ENCODE results near the gene GPA33. TPM values are rescaled to one million over a fixed set of nuclear protein-coding genes. Genes with fewer than 3 reads are reported as not detected.

GPA33 gene
- polyA plus RNA-seq, 2 of the 4 experiments (the other 2 are of a cell fraction): not detected

GRCh38 chr1:167093846-167094516 is 3.8 kb upstream of the GPA33 start, which contains the start of gene STYXL2:
TSS of gene STYXL2 (plus strand) at chr1:167094075. CDS start at chr1:167094850, 775 bp downstream.
- WGBS (ENCODE audit: missing lambda C conversion rate): 65% methylated on average over 8 of the region's 8 CpGs
- no peak within 1 kb of the TSS for H3K27ac ChIP-seq
- DNase-seq (ENCODE audit: low read depth in 1 of 2, low spot score in 1 of 2) (no peak), ATAC-seq (no peak), FAIRE-seq (no peak)
- H3K9me3 ChIP-seq: no peaks in the 10 kb centered on the region
- TF ChIP-seq EHF (CRISPR knock-in tag; IDR thresholded peaks at IDR 0.05): no peak
- TF ChIP-seq RCOR1 (IDR thresholded peaks at IDR 0.05; ENCODE audit: low read depth, low read length): no peak
- no peak for TF ChIP-seq TFCP2L1 (CRISPR knock-in tag; IDR thresholded peaks at IDR 0.05)
- CTCF ChIA-PET: interaction anchor here (1.1 to 2.6 kb wide), 4 partner anchors 10 to 34 kb away, joined by 3 to 9 read pairs (median 4); no protein-coding TSS in a partner anchor
- H3K4me1 ChIP-seq: no peaks in the 10 kb centered on the region
- H3K4me3 ChIP-seq: no peak within 1 kb of the TSS
- POLR2A ChIA-PET: no interaction called here
- no peak within 1 kb of the TSS for H3K4me2 ChIP-seq

GRCh38 chr1:167092653-167093052 is 2.5 kb upstream of the GPA33 start:
- Histone ChIP-seq H3K4me1 (no peaks in the 10 kb centered on the region), H3K27ac (no peak overlapping the region), H3K9me3 (no peaks in the 10 kb centered on the region), H3K4me2 (no peak overlapping the region), H3K4me3 (no peak overlapping the region)
- ChIA-PET CTCF (interaction anchor here (1.2 to 2.6 kb wide), 6 partner anchors 11 to 33 kb away, joined by 3 to 9 read pairs (median 4); no protein-coding TSS in a partner anchor), POLR2A (no interaction called here)
- DNase-seq (ENCODE audit: low read depth in 1 of 2, low spot score in 1 of 2): no peak
- whole genome bisulfite sequencing (ENCODE audit: missing lambda C conversion rate): 64% methylated on average over 1 of the region's 1 CpG
- no peak for ATAC-seq
- no peak for FAIRE-seq
- no peak for TF ChIP-seq REST (IDR thresholded peaks at IDR 0.05)
- TF ChIP-seq RNF2 (IDR thresholded peaks at IDR 0.05; ENCODE audit: borderline replicate concordance, low read depth): no peak
- TF ChIP-seq, protein P1, sequence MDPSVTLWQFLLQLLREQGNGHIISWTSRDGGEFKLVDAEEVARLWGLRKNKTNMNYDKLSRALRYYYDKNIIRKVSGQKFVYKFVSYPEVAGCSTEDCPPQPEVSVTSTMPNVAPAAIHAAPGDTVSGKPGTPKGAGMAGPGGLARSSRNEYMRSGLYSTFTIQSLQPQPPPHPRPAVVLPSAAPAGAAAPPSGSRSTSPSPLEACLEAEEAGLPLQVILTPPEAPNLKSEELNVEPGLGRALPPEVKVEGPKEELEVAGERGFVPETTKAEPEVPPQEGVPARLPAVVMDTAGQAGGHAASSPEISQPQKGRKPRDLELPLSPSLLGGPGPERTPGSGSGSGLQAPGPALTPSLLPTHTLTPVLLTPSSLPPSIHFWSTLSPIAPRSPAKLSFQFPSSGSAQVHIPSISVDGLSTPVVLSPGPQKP (IDR thresholded peaks at IDR 0.05; ENCODE audit: low read depth, low read length): no peak
- no peak for TF ChIP-seq USF2 (IDR thresholded peaks at IDR 0.05)
- TF ChIP-seq, protein P2, sequence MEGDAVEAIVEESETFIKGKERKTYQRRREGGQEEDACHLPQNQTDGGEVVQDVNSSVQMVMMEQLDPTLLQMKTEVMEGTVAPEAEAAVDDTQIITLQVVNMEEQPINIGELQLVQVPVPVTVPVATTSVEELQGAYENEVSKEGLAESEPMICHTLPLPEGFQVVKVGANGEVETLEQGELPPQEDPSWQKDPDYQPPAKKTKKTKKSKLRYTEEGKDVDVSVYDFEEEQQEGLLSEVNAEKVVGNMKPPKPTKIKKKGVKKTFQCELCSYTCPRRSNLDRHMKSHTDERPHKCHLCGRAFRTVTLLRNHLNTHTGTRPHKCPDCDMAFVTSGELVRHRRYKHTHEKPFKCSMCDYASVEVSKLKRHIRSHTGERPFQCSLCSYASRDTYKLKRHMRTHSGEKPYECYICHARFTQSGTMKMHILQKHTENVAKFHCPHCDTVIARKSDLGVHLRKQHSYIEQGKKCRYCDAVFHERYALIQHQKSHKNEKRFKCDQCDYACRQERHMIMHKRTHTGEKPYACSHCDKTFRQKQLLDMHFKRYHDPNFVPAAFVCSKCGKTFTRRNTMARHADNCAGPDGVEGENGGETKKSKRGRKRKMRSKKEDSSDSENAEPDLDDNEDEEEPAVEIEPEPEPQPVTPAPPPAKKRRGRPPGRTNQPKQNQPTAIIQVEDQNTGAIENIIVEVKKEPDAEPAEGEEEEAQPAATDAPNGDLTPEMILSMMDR (IDR thresholded peaks at IDR 0.05): no peak
- no peak for TF ChIP-seq HOXB5 (CRISPR knock-in tag; IDR thresholded peaks at IDR 0.05)
- TF ChIP-seq ZNF302 (CRISPR knock-in tag; IDR thresholded peaks at IDR 0.05): no peak
- no peak for TF ChIP-seq HEYL (CRISPR knock-in tag; IDR thresholded peaks at IDR 0.05)
- no peak for TF ChIP-seq TP53 (CRISPR knock-in tag; IDR thresholded peaks at IDR 0.05)
- TF ChIP-seq ZSCAN20 (CRISPR knock-in tag; IDR thresholded peaks at IDR 0.05): no peak

DNA sequence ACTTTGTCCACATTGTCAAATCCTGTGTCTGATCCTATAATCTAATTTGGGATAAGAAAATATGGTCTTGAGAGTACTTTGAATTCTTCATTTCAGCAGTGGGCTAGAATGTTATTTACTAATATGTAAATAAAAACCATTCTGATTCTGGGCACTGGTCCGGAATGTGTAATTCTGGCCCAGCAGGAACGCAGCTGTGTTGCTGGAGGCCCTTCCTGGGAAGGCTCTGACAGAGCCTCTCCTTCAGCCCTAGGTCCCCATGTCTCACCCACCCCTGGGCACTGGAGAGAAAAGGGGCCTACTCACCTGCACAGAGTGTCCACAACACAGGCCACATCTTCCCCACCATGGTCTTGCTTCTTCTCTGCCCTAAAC is 251 bp downstream of the GPA33 start:
- Histone ChIP-seq H3K4me3 (no peak overlapping the region), H3K4me1 (no peaks in the 10 kb centered on the region), H3K4me2 (no peak overlapping the region), H3K27ac (no peak overlapping the region), H3K9me3 (no peaks in the 10 kb centered on the region)
- ChIA-PET CTCF (interaction anchor here (1.2 to 2.0 kb wide), 2 partner anchors 22 to 23 kb away, joined by 3 to 4 read pairs; no protein-coding TSS in a partner anchor), POLR2A (no interaction called here)
- 47% methylated on average over 2 of the region's 2 CpGs for WGBS (ENCODE audit: missing lambda C conversion rate)
- FAIRE-seq (no peak), ATAC-seq (no peak), DNase-seq (ENCODE audit: low read depth in 1 of 2, low spot score in 1 of 2) (no peak)
- TF ChIP-seq KDM5A (IDR thresholded peaks at IDR 0.05) (no peak), EHMT2 (IDR thresholded peaks at IDR 0.05; ENCODE audit: low read depth) (no peak), MAZ (IDR thresholded peaks at IDR 0.05; ENCODE audit: borderline replicate concordance, low read depth, low read length) (no peak), REST (IDR thresholded peaks at IDR 0.05) (no peak), TFCP2L1 (CRISPR knock-in tag; IDR thresholded peaks at IDR 0.05) (no peak), CHD2 (IDR thresholded peaks at IDR 0.05; ENCODE audit: low read length, partially characterized antibody) (no peak), MYC (IDR thresholded peaks at IDR 0.05; ENCODE audit: borderline replicate concordance, low read length) (no peak), HOXA7 (CRISPR knock-in tag; IDR thresholded peaks at IDR 0.05) (no peak), RNF2 (IDR thresholded peaks at IDR 0.05; ENCODE audit: borderline replicate concordance, low read depth) (no peak)
- TF ChIP-seq, protein P3, sequence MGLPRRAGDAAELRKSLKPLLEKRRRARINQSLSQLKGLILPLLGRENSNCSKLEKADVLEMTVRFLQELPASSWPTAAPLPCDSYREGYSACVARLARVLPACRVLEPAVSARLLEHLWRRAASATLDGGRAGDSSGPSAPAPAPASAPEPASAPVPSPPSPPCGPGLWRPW (IDR thresholded peaks at IDR 0.05): no peak
